Measurements from ENCODE around the gene PARP4.

PARP4 gene

GRCh38 chr13:24539500-24540165 lies 27.1 kb upstream of the PARP4 start:
- no peak for TF ChIP-seq CTCF (IDR thresholded peaks at IDR 0.05; ENCODE audit: extremely low read depth, missing control alignments)
- no peak for DNase-seq (ENCODE audit: low spot score)

GRCh38 chr13:24529478-24529877 lies 16.9 kb upstream of the PARP4 start:
- TF ChIP-seq CTCF (IDR thresholded peaks at IDR 0.05; ENCODE audit: extremely low read depth, missing control alignments) = no peak

GRCh38 chr13:24528816-24529398 lies 16.3 kb upstream of the PARP4 start:
- no peak for DNase-seq (ENCODE audit: low spot score)
- TF ChIP-seq CTCF (IDR thresholded peaks at IDR 0.05; ENCODE audit: extremely low read depth, missing control alignments) = no peak

More at GRCh38 chr13:24529478-24529877, 16.9 kb upstream of the PARP4 start:
- DNase-seq (ENCODE audit: low spot score) = no peak

- no peak for DNase-seq (ENCODE audit: low spot score)
- TF ChIP-seq CTCF (IDR thresholded peaks at IDR 0.05; ENCODE audit: extremely low read depth, missing control alignments) = no peak
Measured at GRCh38 chr13:24527266-24527775, 14.7 kb upstream of the PARP4 start.

- no peak for TF ChIP-seq CTCF (IDR thresholded peaks at IDR 0.05; ENCODE audit: extremely low read depth, missing control alignments)
- no peak for DNase-seq (ENCODE audit: low spot score)
Measured at GRCh38 chr13:24520733-24521132, 8.2 kb upstream of the PARP4 start.

- TF ChIP-seq CTCF (IDR thresholded peaks at IDR 0.05; ENCODE audit: extremely low read depth, missing control alignments) = no peak
- DNase-seq (ENCODE audit: low spot score) = no peak
Measured at GRCh38 chr13:24516919-24517318, 4.3 kb upstream of the PARP4 start.

GRCh38 chr13:24512908-24513213 lies 283 bp upstream of the PARP4 start:
- DNase-seq (ENCODE audit: low spot score) = no peak
- TF ChIP-seq CTCF (IDR thresholded peaks at IDR 0.05; ENCODE audit: extremely low read depth, missing control alignments) = no peak
